GM19239 (cell line): ENCODE data around the gene ASB14.
A peak's percentile ranks its signal among the peaks of the same experiment; 100 is the strongest.

ENCODE experiments used
- DNase-seq: peaks from one replicate; pipeline ENCODE4 v3.0.0; 2011; ENCODE audit warnings: low spot score; ENCODE audit not compliant: insufficient read length
- FAIRE-seq: peaks from 2 replicates; lab custom pipeline; 2011; peaks lifted over from hg19 to GRCh38; lab: Jason Lieb, UNC

The ASB14 gene

GRCh38 chr3:57268416-57268815 is 24.1 kb downstream of the ASB14 start:
- DNase-seq (no peak), FAIRE-seq (no peak)

- DNase-seq, result no peak
- no peak for FAIRE-seq
These were observed 30.6 kb downstream of the ASB14 start for GRCh38 chr3:57261929-57262328.

- FAIRE-seq, result no peak
- no peak for DNase-seq
These were observed 31.4 kb downstream of the ASB14 start for GRCh38 chr3:57261119-57261518.

- no peak for DNase-seq
- no peak for FAIRE-seq
These were observed 34.8 kb downstream of the ASB14 start for GRCh38 chr3:57257678-57258077.

GRCh38 chr3:57256844-57257243 is 35.6 kb downstream of the ASB14 start:
- FAIRE-seq (no peak), DNase-seq (no peak)

GRCh38 chr3:57252404-57252803 is 40.1 kb downstream of the ASB14 start:
- FAIRE-seq, result peak; percentile 14
- DNase-seq, result no peak

GRCh38 chr3:57244946-57245345 is 47.5 kb downstream of the ASB14 start:
- FAIRE-seq (no peak), DNase-seq (no peak)

GRCh38 chr3:57234613-57235575 is 57.6 kb downstream of the ASB14 start:
- FAIRE-seq, result no peak

GRCh38 chr3:57233799-57234198 is 58.7 kb downstream of the ASB14 start:
- DNase-seq (no peak), FAIRE-seq (no peak)

More at GRCh38 chr3:57234613-57235575, 57.6 kb downstream of the ASB14 start:
- no peak for DNase-seq

GRCh38 chr3:57230006-57230405 is 62.5 kb downstream of the ASB14 start:
- no peak for FAIRE-seq

GRCh38 chr3:57227930-57228751 is 64.3 kb downstream of the ASB14 start:
- FAIRE-seq, result peak; percentile 84
- DNase-seq, result peak; percentile 26

More at GRCh38 chr3:57230006-57230405, 62.5 kb downstream of the ASB14 start:
- no peak for DNase-seq

- FAIRE-seq (peak; percentile 85), DNase-seq (peak; percentile 87)
These were observed 65.1 kb downstream of the ASB14 start, which contains the start of gene APPL1 for GRCh38 chr3:57227204-57227929. Gene APPL1 (plus strand): TSS chr3:57227729. CDS start chr3:57227884, 155 bp downstream.

- no peak for DNase-seq
These were observed 66.3 kb downstream of the ASB14 start for GRCh38 chr3:57226176-57226575.

GRCh38 chr3:57224856-57225255 is 67.6 kb downstream of the ASB14 start:
- FAIRE-seq (peak; percentile 42), DNase-seq (no peak)

More at GRCh38 chr3:57226176-57226575, 66.3 kb downstream of the ASB14 start:
- FAIRE-seq, result peak; percentile 64

- FAIRE-seq, result no peak
- no peak for DNase-seq
These were observed 70.6 kb downstream of the ASB14 start for GRCh38 chr3:57221883-57222282.
